GM12801 (cell line): ENCODE results near the gene SLC9B2.

Source experiments
- CTCF ChIP-seq: IDR thresholded peaks from one replicate; pipeline ENCODE4 v1.5.1; 2011; ENCODE audit warnings: control low read depth; ENCODE audit not compliant: insufficient read length; ENCODE audit errors: extremely low read depth

Gene SLC9B2

GRCh38 chr4:103052145-103052544 lies 24.4 kb downstream of the SLC9B2 start:
- no peak for TF ChIP-seq CTCF

GRCh38 chr4:103050736-103051436 lies 25.7 kb downstream of the SLC9B2 start:
- TF ChIP-seq CTCF: no peak

- no peak for TF ChIP-seq CTCF
Measured at GRCh38 chr4:103046416-103047290, 29.9 kb downstream of the SLC9B2 start.

GRCh38 chr4:103044183-103044582 lies 32.4 kb downstream of the SLC9B2 start:
- TF ChIP-seq CTCF: no peak

GRCh38 chr4:103036169-103036568 lies 40.4 kb downstream of the SLC9B2 start:
- no peak for TF ChIP-seq CTCF

GRCh38 chr4:103032574-103032973 lies 44.0 kb downstream of the SLC9B2 start:
- TF ChIP-seq CTCF: no peak

GRCh38 chr4:103030791-103031190 lies 45.8 kb downstream of the SLC9B2 start:
- TF ChIP-seq CTCF: no peak
